Suprapubic skin (tissue), 4 donors: ENCODE results near the gene PIK3CB.

Experiments used
- CTCF ChIP-seq, 2 donors: fragments of 200-600 bp in 1 of 2; fragments of 450-650 bp in 1 of 2; sonication (generic) in 1 of 2; IDR thresholded peaks; one replicate each; pipeline ENCODE4 v1.5.1; 2016 to 2019; ENCODE audit warnings: antibody characterized with exemption in 2 of 2, mild to moderate bottlenecking in 1 of 2, moderate library complexity in 1 of 2
- EP300 ChIP-seq: sonication (generic); formaldehyde crosslinking; IDR thresholded peaks from one replicate; pipeline ENCODE4 v1.6.1; 2017; ENCODE audit warnings: antibody characterized with exemption
- POLR2A ChIP-seq, 2 donors: fragments of 450-650 bp; IDR thresholded peaks; one replicate each; pipeline ENCODE4 v1.6.1; 2017; ENCODE audit warnings: antibody characterized with exemption in 2 of 2, mild to moderate bottlenecking in 2 of 2, moderate library complexity in 2 of 2
- POLR2AphosphoS5 ChIP-seq, 3 donors: sonication (generic); formaldehyde crosslinking; IDR thresholded peaks; one replicate each; pipeline ENCODE4 v1.6.1; 2017; ENCODE audit warnings: antibody characterized with exemption in 3 of 3

DNA sequence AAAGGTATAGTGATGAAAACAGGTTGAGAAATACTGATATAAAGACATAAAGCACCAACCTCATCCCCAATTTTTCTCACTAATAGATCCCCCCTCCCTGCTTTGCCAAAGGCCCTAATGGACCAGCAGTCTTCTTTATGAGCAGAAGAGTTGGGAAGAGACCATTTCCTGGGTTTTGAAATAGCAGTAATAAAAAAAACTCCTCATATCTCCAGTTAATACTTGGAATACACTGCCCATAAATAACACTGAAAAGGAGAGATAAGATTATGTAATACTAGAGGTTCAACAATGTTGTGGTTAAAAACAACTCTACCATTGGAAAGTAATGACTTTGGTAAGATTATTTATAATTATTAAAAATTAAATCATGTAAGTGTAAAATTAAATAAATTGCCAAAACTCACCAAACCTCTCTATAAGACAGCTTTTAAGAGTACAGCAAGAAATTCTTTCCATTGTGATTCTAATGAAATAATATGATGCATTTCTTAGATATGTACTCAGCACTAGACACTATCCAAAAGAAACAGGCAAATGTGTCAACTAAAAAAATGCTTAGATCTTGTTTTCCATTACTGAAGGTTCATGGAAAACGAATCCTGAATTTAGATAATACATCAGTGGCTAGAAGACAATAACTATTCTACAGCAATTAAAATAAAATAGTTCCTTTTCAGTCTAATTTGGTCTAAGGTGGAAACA, 137.9 kb downstream of the PIK3CB start:
- TF ChIP-seq CTCF (IDR thresholded peaks at IDR 0.05) (no peak), EP300 (no peak), POLR2A (IDR thresholded peaks at IDR 0.05) (no peak), POLR2AphosphoS5 (IDR thresholded peaks at IDR 0.05) (no peak)
